Head of caudate nucleus (tissue), 42 donors: ENCODE measurements around the gene CPVL.
"Not testable (repeated sequence)": the region's sequence is repeated elsewhere in the genome, so short reads cannot be mapped to it uniquely, and the experiment has no call there.

Experiments
- DNase-seq, 42 donors: peaks; one replicate each; pipeline versions ENCODE4 v3.0.0 to v3.0.0-alpha.2; 2020 to 2021; ENCODE audit warnings: mixed read lengths in 7 of 42
- intact Hi-C: fragments of 100-400 bp; cut with DNase I; formaldehyde crosslinking; loops from one replicate; pipeline ENCODE4 v1.15.0; 2022

The CPVL gene

GRCh38 chr7:29127527-29127926 lies 18.8 kb downstream of the CPVL start:
- no peak for DNase-seq
- intact Hi-C loops, result no loop called here

GRCh38 chr7:29126804-29127203 lies 19.5 kb downstream of the CPVL start:
- DNase-seq, result no peak
- intact Hi-C loops, result no loop called here

GRCh38 chr7:29123626-29124190 lies 22.6 kb downstream of the CPVL start:
- intact Hi-C loops, result no loop called here
- DNase-seq, result no peak

- intact Hi-C loops, result no loop called here
- DNase-seq, result no peak
Observed at GRCh38 chr7:29122759-29123158, 23.6 kb downstream of the CPVL start.

- DNase-seq, result no peak
- intact Hi-C loops, result no loop called here
Observed at GRCh38 chr7:29122081-29122480, 24.3 kb downstream of the CPVL start.

- no peak for DNase-seq
- intact Hi-C loops, result no loop called here
Observed at GRCh38 chr7:29120955-29121354, 25.4 kb downstream of the CPVL start.

- intact Hi-C loops, result no loop called here
Observed at GRCh38 chr7:29119538-29119937, 26.8 kb downstream of the CPVL start.

GRCh38 chr7:29116361-29117200 lies 29.8 kb downstream of the CPVL start:
- intact Hi-C loops, result no loop called here
- no peak for DNase-seq

More at GRCh38 chr7:29119538-29119937, 26.8 kb downstream of the CPVL start:
- no peak for DNase-seq

- intact Hi-C loops, result no loop called here
- no peak for DNase-seq
Observed at GRCh38 chr7:29115753-29116152, 30.6 kb downstream of the CPVL start.

GRCh38 chr7:29115130-29115687 lies 31.1 kb downstream of the CPVL start:
- intact Hi-C loops, result no loop called here
- no peak for DNase-seq

GRCh38 chr7:29114266-29114665 lies 32.1 kb downstream of the CPVL start:
- intact Hi-C loops, result not testable (repeated sequence)
- DNase-seq, result peak in 1 of 42 donors; percentile 12

GRCh38 chr7:29113384-29114102 lies 32.8 kb downstream of the CPVL start:
- DNase-seq, result peak in 8 of 42 donors; percentile 11 to 47 (median 18)
- intact Hi-C loops, result no loop called here

GRCh38 chr7:29112721-29113120 lies 33.6 kb downstream of the CPVL start:
- intact Hi-C loops, result no loop called here
- no peak for DNase-seq

GRCh38 chr7:29109899-29110298 lies 36.4 kb downstream of the CPVL start:
- peak in 6 of 42 donors; percentile 5 to 29 (median 12) for DNase-seq
- intact Hi-C loops, result loop anchor here (10.0 kb wide), 1 partner anchor 295 kb away; no protein-coding TSS in a partner anchor

- intact Hi-C loops, result loop anchor here (10.0 kb wide), 1 partner anchor 295 kb away; no protein-coding TSS in a partner anchor
- DNase-seq, result no peak
Observed at GRCh38 chr7:29109358-29109757, 37.0 kb downstream of the CPVL start.

- DNase-seq, result no peak
- intact Hi-C loops, result loop anchor here (2.0 to 10.0 kb wide), 2 partner anchors 184 to 298 kb away; no protein-coding TSS in a partner anchor
Observed at GRCh38 chr7:29107056-29107455, 39.3 kb downstream of the CPVL start.

GRCh38 chr7:29106669-29106988 lies 39.7 kb downstream of the CPVL start:
- DNase-seq, result no peak
- intact Hi-C loops, result loop anchor here (2.0 to 10.0 kb wide), 2 partner anchors 184 to 298 kb away; no protein-coding TSS in a partner anchor

- intact Hi-C loops, result loop anchor here (2.0 to 10.0 kb wide), 2 partner anchors 183 to 299 kb away; no protein-coding TSS in a partner anchor
- peak in 27 of 42 donors; percentile 12 to 79 (median 55) for DNase-seq
Observed at GRCh38 chr7:29105752-29106668, 40.3 kb downstream of the CPVL start.
